Measurements from ENCODE around the gene IFITM10.
"Not testable (repeated sequence)": the region's sequence is repeated elsewhere in the genome, so short reads cannot be mapped to it uniquely, and the experiment has no call there.

IFITM10 gene

DNA sequence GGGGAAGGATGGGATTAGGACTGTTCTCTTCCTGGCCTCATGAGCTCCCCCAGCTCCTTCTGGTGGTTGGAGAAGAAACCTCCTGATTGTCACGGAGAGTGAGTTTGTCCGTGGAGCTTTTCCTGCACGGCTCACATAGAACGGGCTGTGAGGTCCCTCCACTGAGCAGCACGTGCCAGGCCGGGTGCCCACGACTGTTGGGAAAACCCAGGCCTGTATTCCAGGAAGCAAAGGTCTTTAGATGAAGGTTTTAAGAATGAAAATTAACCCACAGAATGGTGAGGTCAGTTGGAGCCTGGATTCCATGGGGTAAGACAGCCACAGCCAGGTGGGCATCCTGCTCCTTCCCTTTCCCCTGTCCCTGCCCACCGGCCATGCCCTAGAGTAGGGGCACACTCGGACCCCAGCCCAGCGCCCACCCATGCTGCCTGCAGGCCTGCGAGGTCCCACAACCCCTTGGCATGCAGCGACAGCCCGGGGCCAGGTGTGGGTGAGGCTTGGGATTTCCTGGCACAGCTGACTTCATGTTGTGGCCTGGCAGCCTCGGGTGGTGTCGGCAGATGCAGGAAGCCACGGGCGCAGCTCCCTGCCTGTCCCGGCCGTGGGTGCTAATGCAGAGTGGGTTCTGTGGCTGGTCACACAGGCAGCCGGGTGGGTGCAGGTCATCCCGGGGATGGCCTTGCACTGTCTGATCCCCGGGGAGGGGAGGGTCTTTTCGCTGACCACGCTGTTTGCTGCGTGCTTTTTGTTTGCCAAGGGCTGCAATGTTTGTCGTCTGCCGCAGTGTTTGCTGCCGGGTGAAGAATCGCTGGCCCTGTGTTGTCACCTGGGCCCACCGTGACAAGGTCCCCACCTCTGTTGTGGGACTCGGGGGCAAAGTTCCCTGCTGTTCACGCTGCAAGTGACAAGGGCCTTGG, 60.9 kb downstream of the IFITM10 start:
- not testable (repeated sequence) for DNase-seq

GRCh38 chr11:1688336-1688947, 62.0 kb downstream of the IFITM10 start:
- not testable (repeated sequence) for DNase-seq

DNA sequence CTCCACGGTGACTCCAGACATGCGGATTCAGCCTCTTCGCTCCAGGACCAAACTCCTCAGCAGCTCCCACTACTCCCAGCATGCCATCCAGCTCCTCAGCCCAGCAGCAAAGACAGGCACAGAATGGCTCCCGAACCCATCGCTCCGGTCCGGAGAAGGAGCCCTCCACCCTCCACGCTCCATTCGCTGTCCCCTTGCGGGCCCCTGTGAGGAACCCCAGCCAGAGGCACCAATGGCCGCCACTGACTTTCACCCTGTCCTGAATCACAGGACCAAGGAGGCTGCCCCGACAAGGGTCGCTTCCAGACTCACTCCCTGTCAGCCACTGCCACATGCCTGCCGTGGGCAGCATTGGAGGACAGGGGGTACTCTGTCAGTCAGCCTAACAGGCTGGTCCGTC, 64.2 kb downstream of the IFITM10 start:
- not testable (repeated sequence) for DNase-seq

GRCh38 chr11:1684886-1685874, 65.2 kb downstream of the IFITM10 start:
- not testable (repeated sequence) for DNase-seq

DNA sequence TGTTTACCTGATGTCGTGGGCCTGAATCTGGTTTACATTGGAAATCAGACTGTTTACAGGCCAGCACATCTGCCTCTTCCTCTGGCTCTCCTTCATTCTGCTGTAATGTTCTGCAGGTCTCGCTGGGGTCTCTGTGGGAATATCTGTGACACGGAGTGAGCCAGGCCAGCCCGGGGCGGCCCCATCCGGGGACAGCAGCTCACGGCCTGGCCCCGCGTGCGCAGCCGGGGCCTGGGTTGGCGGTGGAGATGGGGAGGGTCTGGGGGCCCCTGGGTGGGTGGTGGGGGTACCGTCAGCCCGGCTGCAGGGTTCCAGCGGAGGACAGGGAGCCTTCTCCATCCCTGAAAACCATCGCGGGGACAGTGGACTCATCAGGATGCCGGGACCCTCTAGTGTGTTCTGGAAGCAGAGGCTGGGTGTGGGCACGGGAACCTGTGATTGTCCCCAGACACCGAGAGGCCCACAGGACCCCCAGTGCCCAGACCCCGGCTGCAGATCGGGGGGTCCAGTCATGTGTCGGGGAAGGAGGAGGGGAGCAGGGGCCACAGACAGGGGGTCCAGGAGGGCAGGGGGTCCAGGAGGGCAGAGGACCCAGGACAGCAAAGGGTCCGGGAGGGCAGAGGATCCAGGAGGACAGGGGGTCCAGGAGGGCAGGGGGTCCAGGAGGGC, 66.4 kb downstream of the IFITM10 start:
- not testable (repeated sequence) for DNase-seq

DNA sequence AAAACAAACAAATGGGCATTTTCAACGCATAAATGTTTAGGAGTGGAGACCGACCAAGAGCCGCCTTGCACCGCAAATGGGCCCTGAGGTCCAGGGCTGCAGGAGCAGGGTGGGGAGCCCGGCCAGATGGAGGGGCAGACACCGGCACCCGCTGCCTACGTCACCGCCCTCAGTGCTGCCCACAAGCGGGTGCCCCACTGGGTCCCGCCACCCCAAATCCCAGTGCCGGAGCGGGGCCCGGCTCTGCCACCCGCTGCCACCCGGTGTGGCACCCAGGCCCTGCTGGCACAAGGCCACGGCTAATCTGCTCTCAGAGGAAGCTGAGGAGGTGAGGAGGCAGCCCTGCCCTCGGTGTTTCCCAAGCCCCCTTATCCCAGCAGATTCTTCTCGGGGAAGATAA, 67.2 kb downstream of the IFITM10 start:
- not testable (repeated sequence) for DNase-seq

Data from GDM1 (cell line).